GM19455 (cell line): ENCODE data around the gene SLC44A3.

ENCODE experiments used
- ATAC-seq: cut with Tn5 transposase; IDR thresholded peaks from one replicate; pipeline ENCODE4 v1.9.1; 2021; ENCODE audit not compliant: unreplicated experiment

The SLC44A3 gene

GRCh38 chr1:94801919-94802546 is 18.1 kb upstream of the SLC44A3 start:
- peak; percentile 58 for ATAC-seq

GRCh38 chr1:94803106-94803505 is 17.1 kb upstream of the SLC44A3 start:
- no peak for ATAC-seq

- no peak for ATAC-seq
Observed at GRCh38 chr1:94803517-94804441, 16.4 kb upstream of the SLC44A3 start.

- ATAC-seq: no peak
Observed at GRCh38 chr1:94804442-94804837, 15.7 kb upstream of the SLC44A3 start.

GRCh38 chr1:94805912-94806311 is 14.2 kb upstream of the SLC44A3 start:
- no peak for ATAC-seq

- ATAC-seq: no peak
Observed at GRCh38 chr1:94806441-94806871, 13.7 kb upstream of the SLC44A3 start.

GRCh38 chr1:94807742-94808491 is 12.2 kb upstream of the SLC44A3 start:
- no peak for ATAC-seq

GRCh38 chr1:94808669-94809068 is 11.5 kb upstream of the SLC44A3 start:
- no peak for ATAC-seq

GRCh38 chr1:94812985-94813384 is 7.2 kb upstream of the SLC44A3 start:
- no peak for ATAC-seq

- no peak for ATAC-seq
Observed at GRCh38 chr1:94816030-94816429, 4.1 kb upstream of the SLC44A3 start.

- ATAC-seq: no peak
Observed at GRCh38 chr1:94817712-94818111, 2.4 kb upstream of the SLC44A3 start.

- no peak for ATAC-seq
Observed at GRCh38 chr1:94819238-94819944, 766 bp upstream of the SLC44A3 start.

GRCh38 chr1:94820936-94821335 is 779 bp downstream of the SLC44A3 start:
- ATAC-seq: no peak

GRCh38 chr1:94821636-94822305 is 1.6 kb downstream of the SLC44A3 start:
- no peak for ATAC-seq

GRCh38 chr1:94823116-94823515 is 3.0 kb downstream of the SLC44A3 start:
- ATAC-seq: no peak

GRCh38 chr1:94825936-94826335 is 5.8 kb downstream of the SLC44A3 start:
- ATAC-seq: no peak

GRCh38 chr1:94827434-94827833 is 7.3 kb downstream of the SLC44A3 start:
- ATAC-seq: no peak

GRCh38 chr1:94828251-94828650 is 8.1 kb downstream of the SLC44A3 start:
- no peak for ATAC-seq

GRCh38 chr1:94831641-94832040 is 11.5 kb downstream of the SLC44A3 start:
- no peak for ATAC-seq

GRCh38 chr1:94832446-94832845 is 12.3 kb downstream of the SLC44A3 start:
- ATAC-seq: no peak
